GM21360 (cell line): Measurements from ENCODE around the gene ANKRD55.
"Not testable (repeated sequence)": the region's sequence is repeated elsewhere in the genome, so short reads cannot be mapped to it uniquely, and the experiment has no call there.

ENCODE experiments used
- ATAC-seq: cut with Tn5 transposase; IDR thresholded peaks from one replicate; pipeline ENCODE4 v1.9.1; 2021; ENCODE audit warnings: mild to moderate bottlenecking, moderate library complexity; ENCODE audit not compliant: unreplicated experiment

Gene ANKRD55

GRCh38 chr5:56172241-56172640 is 60.9 kb downstream of the ANKRD55 start:
- ATAC-seq, result no peak

GRCh38 chr5:56170557-56170956 is 62.6 kb downstream of the ANKRD55 start:
- no peak for ATAC-seq

- ATAC-seq, result no peak
Observed at GRCh38 chr5:56169949-56170348, 63.2 kb downstream of the ANKRD55 start.

DNA sequence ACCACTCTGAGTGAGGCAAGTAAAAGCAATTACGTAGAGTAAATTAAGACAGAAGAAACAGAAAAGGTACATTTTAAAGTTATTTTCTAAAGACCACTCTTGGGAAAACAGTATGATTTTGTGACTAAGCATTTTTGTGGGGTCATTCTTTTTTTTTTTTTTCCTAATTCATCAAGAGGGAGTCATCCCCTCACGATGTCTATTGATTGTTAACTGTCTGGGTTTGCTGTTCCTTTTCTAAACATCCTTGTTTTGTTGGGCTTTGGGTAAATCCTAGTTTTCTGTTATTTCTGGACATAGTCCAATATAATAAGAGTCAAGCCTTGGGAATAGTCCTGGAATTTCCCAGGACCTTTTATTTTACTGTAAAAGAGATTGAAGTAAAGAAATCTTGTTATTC is 63.8 kb downstream of the ANKRD55 start:
- no peak for ATAC-seq

GRCh38 chr5:56168066-56168478 is 65.1 kb downstream of the ANKRD55 start:
- ATAC-seq, result no peak

DNA sequence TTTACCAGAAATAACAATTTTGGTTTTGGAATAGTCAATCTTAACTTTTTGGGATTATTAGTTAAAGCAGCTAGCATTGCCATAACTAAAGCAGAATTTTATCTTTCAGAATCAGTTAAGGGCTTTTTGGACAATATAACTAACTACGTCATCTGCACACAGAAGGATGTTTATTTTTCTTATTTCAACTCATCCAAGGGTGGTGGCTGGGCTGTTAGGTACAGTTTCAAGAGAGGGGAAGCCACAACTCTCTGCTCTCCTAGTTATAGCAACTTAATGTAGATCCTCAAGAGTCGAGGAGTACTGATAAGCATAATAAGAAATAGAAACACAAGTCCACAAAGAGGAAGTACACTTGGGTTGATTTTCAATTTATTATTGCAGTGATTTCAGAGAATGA is 65.6 kb downstream of the ANKRD55 start:
- ATAC-seq, result no peak

- no peak for ATAC-seq
Observed at GRCh38 chr5:56166671-56167385, 66.3 kb downstream of the ANKRD55 start.

DNA sequence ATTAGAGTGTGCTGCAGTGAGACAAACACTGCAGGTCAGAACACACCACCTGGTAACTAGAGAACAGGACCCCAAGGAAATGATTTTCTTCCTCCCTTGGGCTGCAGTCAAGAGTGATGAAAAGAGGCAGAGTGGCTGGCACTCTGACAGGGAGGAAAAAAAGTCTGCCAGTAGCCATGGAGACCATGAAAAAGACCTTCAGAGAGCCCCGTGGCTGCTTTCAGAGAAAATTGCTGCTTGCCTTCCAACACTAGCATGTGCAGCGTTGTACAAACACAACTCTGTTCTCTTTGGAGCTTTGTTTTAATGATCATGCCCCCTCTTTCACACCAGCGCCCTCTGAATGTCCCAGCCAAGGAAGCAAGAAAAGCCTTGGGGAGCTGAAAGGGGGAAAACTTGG is 68.8 kb downstream of the ANKRD55 start:
- ATAC-seq, result no peak

GRCh38 chr5:56161927-56162326 is 71.2 kb downstream of the ANKRD55 start:
- no peak for ATAC-seq

GRCh38 chr5:56161439-56161823 is 71.7 kb downstream of the ANKRD55 start:
- no peak for ATAC-seq

DNA sequence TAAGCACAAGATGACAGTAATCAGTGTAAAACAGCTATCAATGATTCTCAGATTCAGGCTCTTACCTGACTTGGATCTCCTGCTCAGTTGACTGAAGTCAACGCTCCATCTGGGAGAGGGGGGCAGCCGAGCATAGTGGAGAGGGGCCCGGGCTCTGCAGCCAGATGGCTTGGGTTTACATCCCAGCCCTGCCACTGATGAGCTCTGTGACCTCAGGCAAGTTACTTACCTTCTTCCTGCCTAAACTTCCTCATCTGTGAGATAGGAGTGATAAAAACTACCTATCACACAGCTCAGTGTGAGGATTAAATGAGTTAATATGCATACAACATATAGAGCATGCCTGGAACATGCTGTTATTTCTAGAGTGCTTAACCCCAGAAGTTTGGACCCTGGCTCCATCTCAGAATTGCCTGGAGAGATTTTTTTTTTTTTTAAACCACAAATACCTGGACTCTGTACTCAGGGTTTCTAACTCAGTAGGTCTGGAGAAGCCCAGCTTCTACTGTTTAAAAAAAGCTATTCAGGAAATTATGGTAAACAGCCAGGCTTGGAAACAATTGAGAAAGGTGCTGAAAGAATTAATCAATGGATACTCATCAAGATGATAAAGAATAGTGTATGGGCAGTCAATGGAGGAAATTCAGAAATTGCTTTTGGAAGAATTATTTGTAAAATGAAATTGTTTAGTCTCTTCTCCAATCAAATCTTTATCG is 72.2 kb downstream of the ANKRD55 start:
- ATAC-seq, result no peak

DNA sequence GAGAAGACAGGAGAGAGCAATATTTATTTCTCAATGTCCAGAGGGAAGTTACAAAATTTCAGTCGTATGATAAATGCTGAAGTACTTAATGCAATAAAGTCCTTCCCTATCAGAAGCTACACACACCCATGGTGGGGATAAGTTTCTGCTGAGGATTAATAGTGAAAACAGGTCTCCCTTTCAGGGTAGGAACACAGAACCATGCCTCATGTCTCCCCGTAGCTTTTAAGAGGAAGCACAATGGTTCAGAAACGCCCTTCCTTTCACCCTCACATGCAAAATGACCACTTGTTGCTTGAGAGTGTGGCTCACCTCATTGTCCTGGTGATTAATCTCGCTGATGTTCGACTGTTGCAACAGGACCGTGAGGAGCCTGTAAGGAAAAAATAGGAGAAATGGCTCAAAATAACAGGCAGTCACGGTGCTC is 73.6 kb downstream of the ANKRD55 start:
- no peak for ATAC-seq

- ATAC-seq, result no peak
Observed at GRCh38 chr5:56158331-56158960, 74.7 kb downstream of the ANKRD55 start.

DNA sequence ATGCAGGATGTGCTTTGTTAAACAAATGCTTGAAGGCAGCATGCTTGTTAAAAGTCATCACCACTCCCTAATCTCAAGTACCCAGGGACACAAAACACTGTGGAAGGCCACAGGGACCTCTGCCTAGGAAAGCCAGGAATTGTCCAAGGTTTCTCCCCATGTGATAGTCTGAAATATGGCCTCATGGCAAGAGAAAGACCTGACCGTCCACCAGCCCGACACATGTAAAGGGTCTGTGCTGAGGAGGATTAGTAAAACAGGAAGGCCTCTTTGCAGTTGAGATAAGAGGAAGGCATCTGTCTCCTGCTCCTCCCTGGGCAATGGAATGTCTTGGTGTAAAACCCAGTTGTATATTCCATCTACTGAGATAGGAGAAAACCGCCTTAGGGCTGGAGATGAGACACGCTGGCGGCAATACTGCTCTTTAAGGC is 75.9 kb downstream of the ANKRD55 start:
- not testable (repeated sequence) for ATAC-seq

DNA sequence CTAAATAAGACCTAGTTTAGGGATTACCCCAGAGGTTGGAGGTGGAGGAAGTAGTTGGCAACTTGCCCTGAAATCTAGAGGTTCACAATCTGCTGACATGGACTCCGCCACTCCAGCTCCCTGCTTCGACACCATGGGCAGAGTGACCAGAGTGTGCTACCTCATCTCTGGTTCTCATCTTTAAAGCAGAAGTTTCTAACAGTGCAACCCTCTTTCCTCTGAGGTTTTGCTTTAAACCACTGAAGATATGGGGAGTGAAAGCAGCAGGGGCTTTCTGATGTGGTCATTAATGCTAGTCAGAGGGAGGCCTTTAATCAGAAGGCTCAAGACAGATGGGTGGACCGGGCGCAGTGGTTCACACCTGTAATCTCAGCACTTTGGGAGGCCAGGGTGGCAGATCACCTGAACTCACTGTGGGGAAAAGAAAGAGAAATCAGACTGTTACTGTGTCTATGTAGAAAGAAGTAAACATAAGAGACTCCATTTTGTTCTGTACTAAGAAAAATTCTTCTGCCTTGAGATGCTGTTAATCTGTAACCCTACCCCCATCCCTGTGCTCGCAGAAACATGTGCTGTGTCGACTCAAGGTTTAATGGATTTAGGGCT is 76.4 kb downstream of the ANKRD55 start:
- not testable (repeated sequence) for ATAC-seq

- ATAC-seq, result no peak
Observed at GRCh38 chr5:56155992-56156584, 77.0 kb downstream of the ANKRD55 start.

DNA sequence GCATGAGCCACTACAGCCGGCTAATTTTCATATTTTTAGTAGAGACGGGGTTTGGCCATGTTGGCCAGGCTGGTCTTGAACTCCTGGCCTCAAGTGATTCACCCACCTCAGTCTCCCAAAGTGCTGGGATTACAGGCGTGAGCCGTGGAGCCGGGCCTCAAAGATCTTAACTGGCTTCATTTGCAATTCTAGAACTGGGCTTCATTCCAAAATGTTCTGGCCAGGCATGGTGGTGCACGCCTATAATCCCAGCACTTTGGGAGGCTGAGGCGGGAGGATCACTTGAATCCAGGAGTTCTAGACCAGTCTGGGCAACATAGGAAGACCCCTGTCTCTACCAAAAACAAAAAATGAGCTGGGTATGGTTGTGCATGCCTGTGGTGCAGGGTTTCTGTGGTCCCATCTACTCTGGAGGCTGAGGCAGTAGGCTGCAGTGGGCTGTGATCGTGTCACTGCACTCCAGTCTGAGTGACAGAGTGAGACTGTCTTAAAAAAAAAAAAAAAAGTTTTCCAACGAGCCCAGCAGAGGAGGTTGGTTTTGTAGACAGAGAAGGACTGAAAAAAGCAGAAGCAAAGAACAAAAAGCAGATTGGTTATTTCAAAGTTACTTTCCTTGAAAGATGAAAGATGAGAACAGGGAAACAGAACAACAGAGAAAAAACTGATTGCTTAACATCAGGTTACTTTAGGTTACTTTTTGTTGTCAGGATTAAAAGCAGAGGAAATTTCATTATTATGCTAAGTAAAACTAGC is 78.2 kb downstream of the ANKRD55 start:
- ATAC-seq, result no peak

DNA sequence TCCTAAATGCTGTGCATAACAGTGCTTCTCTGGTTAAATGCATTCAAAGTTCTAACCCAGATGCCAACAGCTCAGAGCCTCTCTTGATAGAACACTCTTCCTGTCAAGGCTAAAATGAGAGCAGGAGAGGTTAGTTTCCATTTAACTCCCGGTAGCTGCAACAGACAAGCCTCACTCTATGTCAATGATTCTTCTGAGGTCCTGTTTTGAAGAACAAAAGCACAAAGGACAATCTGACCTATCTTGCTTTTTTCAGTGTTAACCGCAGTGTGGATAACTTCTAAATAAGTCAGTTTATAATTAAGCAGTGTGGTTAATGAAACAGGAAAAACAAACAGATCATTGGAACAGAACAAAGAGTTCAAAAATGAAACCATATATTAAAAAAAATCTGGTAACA is 80.7 kb downstream of the ANKRD55 start:
- no peak for ATAC-seq

GRCh38 chr5:56150756-56151155 is 82.4 kb downstream of the ANKRD55 start:
- ATAC-seq, result not testable (repeated sequence)

- ATAC-seq, result peak; percentile 93
Observed at GRCh38 chr5:56148453-56148971, 84.6 kb downstream of the ANKRD55 start.
